KMS-11 (cell line): ENCODE measurements around the gene ODAD3.
"Not testable (repeated sequence)": the region's sequence is repeated elsewhere in the genome, so short reads cannot be mapped to it uniquely, and the experiment has no call there.

Experiments
- H2AFZ ChIP-seq: fragments of 200-600 bp; sonication (generic); 2 replicates; pipeline ENCODE4 v1.6.1; 2016; ENCODE audit warnings: antibody characterized with exemption, mixed run types, low read depth
- H3K27ac ChIP-seq: fragments of 200-600 bp; sonication (generic); 2 replicates; pipeline ENCODE4 v1.6.1; 2016; ENCODE audit warnings: mild to moderate bottlenecking, mixed run types
- H3K27me3 ChIP-seq: fragments of 200-600 bp; sonication (generic); 2 replicates; pipeline ENCODE4 v1.6.1; 2017; ENCODE audit warnings: mild to moderate bottlenecking, low read depth, mixed run types, moderate library complexity; ENCODE audit not compliant: insufficient read depth
- H3K36me3 ChIP-seq: fragments of 200-600 bp; sonication (generic); 2 replicates; pipeline ENCODE4 v1.6.1; 2017; ENCODE audit warnings: mild to moderate bottlenecking, mixed run types; ENCODE audit not compliant: insufficient read depth
- H3K4me1 ChIP-seq: fragments of 200-600 bp; sonication (generic); 2 replicates; pipeline ENCODE4 v1.6.1; 2016; ENCODE audit warnings: mild to moderate bottlenecking, low read depth, mixed run types; ENCODE audit not compliant: poor library complexity, severe bottlenecking
- H3K4me2 ChIP-seq: fragments of 200-600 bp; sonication (generic); 2 replicates; pipeline ENCODE4 v1.7.0; 2016; ENCODE audit warnings: mild to moderate bottlenecking, mixed run types
- H3K4me3 ChIP-seq: fragments of 200-600 bp; sonication (generic); IDR thresholded peaks from 2 replicates; pipeline ENCODE4 v1.6.1; 2017; ENCODE audit warnings: low read depth, low read length, mixed read lengths; ENCODE audit not compliant: insufficient read depth
- H3K79me2 ChIP-seq: fragments of 200-600 bp; sonication (generic); 2 replicates; pipeline ENCODE4 v1.6.1; 2016; ENCODE audit warnings: low read depth, mixed run types; ENCODE audit not compliant: insufficient read depth
- H3K9ac ChIP-seq: fragments of 200-600 bp; sonication (generic); 2 replicates; pipeline ENCODE4 v1.6.1; 2016; ENCODE audit warnings: mild to moderate bottlenecking, mixed run types
- H4K20me1 ChIP-seq: fragments of 200-600 bp; sonication (generic); 2 replicates; pipeline ENCODE4 v1.6.1; 2016; ENCODE audit warnings: mild to moderate bottlenecking, mixed run types; ENCODE audit not compliant: insufficient read depth
- CTCF ChIP-seq: fragments of 200-600 bp; sonication (generic); conservative IDR thresholded peaks from 2 replicates; pipeline ENCODE4 v1.6.1; 2017; ENCODE audit warnings: low read depth, mild to moderate bottlenecking, antibody characterized with exemption, low read length, moderate library complexity, mixed read lengths

ODAD3 gene

GRCh38 chr19:11473725-11474124 is 38.8 kb upstream of the ODAD3 start:
- Histone ChIP-seq H4K20me1 (no peaks in the 10 kb centered on the region), H3K9ac (no peak overlapping the region), H3K4me3 (no peak overlapping the region), H3K36me3 (no peaks in the 10 kb centered on the region), H3K4me1 (no peaks in the 10 kb centered on the region), H3K4me2 (no peak overlapping the region), H3K27ac (no peak overlapping the region), H2AFZ (no peak overlapping the region), H3K79me2 (no peaks in the 10 kb centered on the region), H3K27me3 (no peaks in the 10 kb centered on the region)
- TF ChIP-seq CTCF = no peak

- not testable (repeated sequence) for H3K4me1 ChIP-seq, H3K27me3 ChIP-seq, H3K27ac ChIP-seq, H2AFZ ChIP-seq, H3K9ac ChIP-seq, H3K4me3 ChIP-seq, H3K4me2 ChIP-seq, H3K36me3 ChIP-seq, H3K79me2 ChIP-seq, H4K20me1 ChIP-seq
Observed at GRCh38 chr19:11468266-11468845, 33.4 kb upstream of the ODAD3 start.

- H3K4me2 ChIP-seq = no peak overlapping the region
- no peaks in the 10 kb centered on the region for H4K20me1 ChIP-seq
- H3K27ac ChIP-seq = no peak overlapping the region
- H3K36me3 ChIP-seq = no peaks in the 10 kb centered on the region
- no peak overlapping the region for H3K9ac ChIP-seq
- H3K27me3 ChIP-seq = peaks cover 3% of the 10 kb centered on the region; the same call in 1 of the 2 replicates
- no peak for TF ChIP-seq CTCF
- no peaks in the 10 kb centered on the region for H3K79me2 ChIP-seq
- no peak overlapping the region for H2AFZ ChIP-seq
- H3K4me1 ChIP-seq = no peaks in the 10 kb centered on the region
- no peak overlapping the region for H3K4me3 ChIP-seq
Observed at GRCh38 chr19:11465600-11465999, 30.7 kb upstream of the ODAD3 start.

GRCh38 chr19:11464333-11465265 is 29.7 kb upstream of the ODAD3 start:
- H3K27ac ChIP-seq = no peak overlapping the region
- H3K79me2 ChIP-seq = no peaks in the 10 kb centered on the region
- no peak overlapping the region for H2AFZ ChIP-seq
- TF ChIP-seq CTCF = no peak
- no peak overlapping the region for H3K4me3 ChIP-seq
- H4K20me1 ChIP-seq = no peaks in the 10 kb centered on the region
- no peak overlapping the region for H3K9ac ChIP-seq
- no peaks in the 10 kb centered on the region for H3K36me3 ChIP-seq
- no peak overlapping the region for H3K4me2 ChIP-seq
- H3K4me1 ChIP-seq = no peaks in the 10 kb centered on the region
- H3K27me3 ChIP-seq = peaks cover 6% of the 10 kb centered on the region; the same call in 1 of the 2 replicates

GRCh38 chr19:11463391-11463790 is 28.5 kb upstream of the ODAD3 start:
- Histone ChIP-seq H3K4me3 (no peak overlapping the region), H3K9ac (no peak overlapping the region), H3K4me1 (no peaks in the 10 kb centered on the region), H4K20me1 (no peaks in the 10 kb centered on the region), H2AFZ (no peak overlapping the region), H3K27me3 (peaks cover 6% of the 10 kb centered on the region; the same call in 1 of the 2 replicates), H3K79me2 (no peaks in the 10 kb centered on the region), H3K36me3 (no peaks in the 10 kb centered on the region), H3K27ac (no peak overlapping the region), H3K4me2 (no peak overlapping the region)
- no peak for TF ChIP-seq CTCF
